Hepatic stellate cell (primary cell): Measurements from ENCODE around the gene IRF2.
"Not testable (repeated sequence)": the region's sequence is repeated elsewhere in the genome, so short reads cannot be mapped to it uniquely, and the experiment has no call there.

ENCODE experiments used
- DNase-seq: peaks from one replicate; pipeline ENCODE4 v3.0.0; 2011; ENCODE audit warnings: low spot score

Gene IRF2

GRCh38 chr4:184389978-184390900 is 84.1 kb downstream of the IRF2 start:
- DNase-seq = no peak

GRCh38 chr4:184388106-184388505 is 86.2 kb downstream of the IRF2 start:
- no peak for DNase-seq

- DNase-seq = no peak
Measured at GRCh38 chr4:184387351-184387750, 87.0 kb downstream of the IRF2 start.

GRCh38 chr4:184386271-184386781 is 88.0 kb downstream of the IRF2 start:
- DNase-seq = no peak

GRCh38 chr4:184385705-184386141 is 88.6 kb downstream of the IRF2 start:
- DNase-seq = no peak

GRCh38 chr4:184384810-184385557 is 89.4 kb downstream of the IRF2 start:
- no peak for DNase-seq

GRCh38 chr4:184384056-184384809 is 90.1 kb downstream of the IRF2 start:
- DNase-seq = peak; percentile 49

GRCh38 chr4:184383497-184384055 is 90.8 kb downstream of the IRF2 start:
- peak; percentile 86 for DNase-seq

- DNase-seq = no peak
Measured at GRCh38 chr4:184382189-184382846, 92.0 kb downstream of the IRF2 start.

- no peak for DNase-seq
Measured at GRCh38 chr4:184380707-184381106, 93.6 kb downstream of the IRF2 start.

- DNase-seq = not testable (repeated sequence)
Measured at GRCh38 chr4:184380214-184380613, 94.1 kb downstream of the IRF2 start.

GRCh38 chr4:184376923-184377322 is 97.4 kb downstream of the IRF2 start:
- no peak for DNase-seq

GRCh38 chr4:184376126-184376838 is 98.1 kb downstream of the IRF2 start:
- DNase-seq = no peak

GRCh38 chr4:184375623-184376022 is 98.7 kb downstream of the IRF2 start:
- DNase-seq = not testable (repeated sequence)

- no peak for DNase-seq
Measured at GRCh38 chr4:184375027-184375426, 99.3 kb downstream of the IRF2 start.

GRCh38 chr4:184373886-184374405 is 100.4 kb downstream of the IRF2 start:
- DNase-seq = no peak

GRCh38 chr4:184371390-184371787 is 103.0 kb downstream of the IRF2 start:
- DNase-seq = no peak

- DNase-seq = no peak
Measured at GRCh38 chr4:184370711-184371389, 103.5 kb downstream of the IRF2 start.

GRCh38 chr4:184369871-184370270 is 104.5 kb downstream of the IRF2 start:
- no peak for DNase-seq

GRCh38 chr4:184368731-184369130 is 105.6 kb downstream of the IRF2 start:
- no peak for DNase-seq
